Spleen (tissue), 7 donors: Measurements from ENCODE around the gene ADAMTSL3.

Experiments used
- CTCF ChIP-seq, 11 experiments: fragments of 200-600 bp in 7 of 11; fragments of 450-650 bp in 4 of 11; sonication (generic) in 4 of 11; IDR thresholded peaks in 8 of 11; conservative IDR thresholded peaks in 3 of 11; 1 replicate in 7 of 11; 2 replicates in 4 of 11; pipeline versions ENCODE4 v1.4.0 to v1.8.0; 2016 to 2021; ENCODE audit warnings: antibody characterized with exemption in 11 of 11, inconsistent platforms in 4 of 11, mild to moderate bottlenecking in 1 of 11
- POLR2A ChIP-seq, 3 donors: fragments of 450-650 bp; IDR thresholded peaks; one replicate each; pipeline ENCODE4 v1.5.1; 2017; ENCODE audit warnings: antibody characterized with exemption in 3 of 3, mild to moderate bottlenecking in 1 of 3
- POLR2AphosphoS5 ChIP-seq, 3 donors: sonication (generic); formaldehyde crosslinking; IDR thresholded peaks; one replicate each; pipeline ENCODE4 v1.5.1; 2017; ENCODE audit warnings: antibody characterized with exemption in 3 of 3
- donor health status: DM: no; HTN: no; CAD: no; lungs with moderate emphysema.
- donor health status: DM: no; HTN: no; CAD: no.
- donor health status: DM: no; HTN: no; CAD: no.

DNA sequence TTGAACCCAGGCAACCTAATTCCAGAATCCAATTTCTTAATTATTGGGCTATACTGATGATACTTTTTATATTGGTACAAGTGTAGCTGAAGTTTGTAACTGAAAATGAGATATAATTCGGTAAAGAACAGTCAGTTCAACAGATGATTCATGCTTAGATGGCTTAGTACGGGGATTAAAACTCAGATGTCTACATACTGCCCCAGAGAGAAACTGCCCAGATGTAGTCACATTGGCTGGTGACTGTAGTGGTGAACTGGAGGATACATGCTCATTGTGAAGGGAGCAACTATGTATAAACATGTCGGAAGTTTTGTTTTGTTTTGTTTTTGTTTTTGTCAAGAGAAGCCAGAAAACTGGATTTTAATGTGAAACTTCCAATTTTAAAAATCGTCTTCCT is 179.6 kb downstream of the ADAMTSL3 start:
- TF ChIP-seq POLR2AphosphoS5 (IDR thresholded peaks at IDR 0.05), result no peak
- no peak for TF ChIP-seq POLR2A (IDR thresholded peaks at IDR 0.05)
- no peak for TF ChIP-seq CTCF (IDR thresholded peaks at IDR 0.05 in 8 of 11, conservative IDR thresholded peaks at IDR 0.05 in 3 of 11)
